Stimulated activated CD8-positive, alpha-beta memory T cell treated with anti-CD3 and anti-CD28 coated beads, Interleukin-7, amount 100 ng/mL, for 4 hours (primary cell): ENCODE measurements around the gene SLC2A4RG.

ENCODE experiments used
- DNase-seq, 2 donors: peaks; one replicate each; pipeline ENCODE4 v3.0.0-alpha.2; 2020; ENCODE audit warnings: low read depth in 2 of 2

SLC2A4RG gene

GRCh38 chr20:63740627-63741353 lies 1.2 kb downstream of the SLC2A4RG start:
- no peak for DNase-seq

- DNase-seq: no peak
These were observed 1.7 kb downstream of the SLC2A4RG start for GRCh38 chr20:63741354-63741675.

GRCh38 chr20:63741676-63742380 lies 2.3 kb downstream of the SLC2A4RG start:
- no peak for DNase-seq

GRCh38 chr20:63742381-63743024 lies 2.9 kb downstream of the SLC2A4RG start:
- no peak for DNase-seq

- DNase-seq: no peak
These were observed 3.8 kb downstream of the SLC2A4RG start for GRCh38 chr20:63743210-63743970.

GRCh38 chr20:63744158-63744557 lies 4.6 kb downstream of the SLC2A4RG start:
- no peak for DNase-seq

- DNase-seq: no peak
These were observed 5.2 kb downstream of the SLC2A4RG start for GRCh38 chr20:63744574-63745423.

GRCh38 chr20:63745424-63745805 lies 5.8 kb downstream of the SLC2A4RG start:
- DNase-seq: no peak

- no peak for DNase-seq
These were observed 6.6 kb downstream of the SLC2A4RG start for GRCh38 chr20:63745961-63746731.

GRCh38 chr20:63746751-63747315 lies 7.3 kb downstream of the SLC2A4RG start:
- no peak for DNase-seq

GRCh38 chr20:63747622-63748069 lies 8.1 kb downstream of the SLC2A4RG start:
- no peak for DNase-seq

GRCh38 chr20:63748070-63748933 lies 8.7 kb downstream of the SLC2A4RG start:
- no peak for DNase-seq

GRCh38 chr20:63748934-63749270 lies 9.3 kb downstream of the SLC2A4RG start:
- DNase-seq: no peak

GRCh38 chr20:63749597-63750508 lies 10.3 kb downstream of the SLC2A4RG start:
- DNase-seq: no peak

GRCh38 chr20:63750807-63751470 lies 11.4 kb downstream of the SLC2A4RG start:
- peak in 1 of 2 donors; percentile 53 for DNase-seq

GRCh38 chr20:63751471-63752271 lies 12.1 kb downstream of the SLC2A4RG start:
- DNase-seq: no peak
